ENCODE measurements around the gene POR. TPM values are rescaled to one million over a fixed set of nuclear protein-coding genes. Genes with fewer than 3 reads are reported as not detected.
A peak's percentile ranks its signal among the peaks of the same experiment; 100 is the strongest.

The POR gene
- total and polyA plus RNA-seq, 2 of the 13 experiments (the other 11 are each of a cell fraction or from before 2014, with no cell fraction given) = 145 to 266 TPM

DNA sequence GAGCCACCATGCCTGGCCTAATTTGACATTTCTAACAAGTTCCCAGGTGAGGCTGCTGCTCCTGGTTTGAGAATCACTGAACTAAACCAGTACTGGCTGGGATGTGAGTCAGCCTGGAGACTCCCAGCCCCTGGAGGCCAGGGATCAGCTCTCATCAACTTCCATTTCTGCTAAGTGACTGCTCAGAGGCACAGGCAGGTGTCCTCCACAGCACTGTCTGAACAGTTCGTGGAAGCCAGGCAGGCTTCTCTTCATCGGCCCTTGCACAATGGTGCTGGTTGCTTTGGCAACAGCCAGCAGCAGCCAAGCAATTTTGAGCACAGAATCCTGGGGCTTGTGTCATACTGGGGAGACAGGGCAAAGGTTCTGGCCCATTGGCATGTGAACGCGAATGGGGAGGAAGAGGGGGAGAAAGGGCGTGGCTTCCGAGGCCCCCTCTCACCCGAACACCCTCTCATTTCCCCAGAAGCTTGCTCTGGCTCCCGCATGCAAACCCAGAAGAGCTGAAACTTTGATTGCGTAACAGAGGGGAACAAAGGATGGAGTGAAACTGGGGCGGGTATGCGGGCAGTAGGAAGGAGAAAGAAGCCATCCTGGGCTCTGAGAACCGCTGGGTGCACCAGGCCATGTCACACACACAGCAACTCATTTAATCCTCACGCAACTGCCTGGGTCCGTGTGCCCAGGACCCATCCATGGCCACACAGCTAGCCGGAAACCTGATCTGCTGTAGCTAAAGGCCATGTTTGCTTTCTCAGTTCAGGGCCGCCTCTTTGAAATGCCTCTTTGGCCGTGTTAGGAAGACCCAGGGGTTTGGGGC lies 9.0 kb upstream of the POR start (continued):
- TF ChIP-seq, protein P1, sequence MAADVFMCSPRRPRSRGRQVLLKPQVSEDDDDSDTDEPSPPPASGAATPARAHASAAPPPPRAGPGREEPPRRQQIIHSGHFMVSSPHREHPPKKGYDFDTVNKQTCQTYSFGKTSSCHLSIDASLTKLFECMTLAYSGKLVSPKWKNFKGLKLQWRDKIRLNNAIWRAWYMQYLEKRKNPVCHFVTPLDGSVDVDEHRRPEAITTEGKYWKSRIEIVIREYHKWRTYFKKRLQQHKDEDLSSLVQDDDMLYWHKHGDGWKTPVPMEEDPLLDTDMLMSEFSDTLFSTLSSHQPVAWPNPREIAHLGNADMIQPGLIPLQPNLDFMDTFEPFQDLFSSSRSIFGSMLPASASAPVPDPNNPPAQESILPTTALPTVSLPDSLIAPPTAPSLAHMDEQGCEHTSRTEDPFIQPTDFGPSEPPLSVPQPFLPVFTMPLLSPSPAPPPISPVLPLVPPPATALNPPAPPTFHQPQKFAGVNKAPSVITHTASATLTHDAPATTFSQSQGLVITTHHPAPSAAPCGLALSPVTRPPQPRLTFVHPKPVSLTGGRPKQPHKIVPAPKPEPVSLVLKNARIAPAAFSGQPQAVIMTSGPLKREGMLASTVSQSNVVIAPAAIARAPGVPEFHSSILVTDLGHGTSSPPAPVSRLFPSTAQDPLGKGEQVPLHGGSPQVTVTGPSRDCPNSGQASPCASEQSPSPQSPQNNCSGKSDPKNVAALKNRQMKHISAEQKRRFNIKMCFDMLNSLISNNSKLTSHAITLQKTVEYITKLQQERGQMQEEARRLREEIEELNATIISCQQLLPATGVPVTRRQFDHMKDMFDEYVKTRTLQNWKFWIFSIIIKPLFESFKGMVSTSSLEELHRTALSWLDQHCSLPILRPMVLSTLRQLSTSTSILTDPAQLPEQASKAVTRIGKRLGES (CRISPR knock-in tag; IDR thresholded peaks at IDR 0.05; ENCODE audit: borderline replicate concordance) = no peak
- peak; percentile 55 for TF ChIP-seq THAP9 (CRISPR knock-in tag; IDR thresholded peaks at IDR 0.05; ENCODE audit: borderline replicate concordance)
- TF ChIP-seq STAG1 (CRISPR knock-in tag; IDR thresholded peaks at IDR 0.05) = peak; percentile 7; the same call in 1 of the 2 replicates
- TF ChIP-seq HNRNPLL (IDR thresholded peaks at IDR 0.05; ENCODE audit: low read depth, low read length, poor library complexity, severe bottlenecking) = peak; percentile 31
- no peak for TF ChIP-seq AGO2 (optimal IDR thresholded peaks at IDR 0.05; ENCODE audit: low read depth, low read length)
- no peak; the same call in 1 of the 2 replicates for TF ChIP-seq ZBTB7A (CRISPR knock-in tag; IDR thresholded peaks at IDR 0.05)
- TF ChIP-seq SAFB2 (CRISPR knock-in tag; IDR thresholded peaks at IDR 0.05; ENCODE audit: borderline replicate concordance, low read depth) = peak; percentile 36; the same call in 1 of the 2 replicates
- TF ChIP-seq ZNF746 (CRISPR knock-in tag; IDR thresholded peaks at IDR 0.05) = peak; percentile 34; the same call in 1 of the 2 replicates
- no peak for TF ChIP-seq ZNF329 (CRISPR knock-in tag; IDR thresholded peaks at IDR 0.05; ENCODE audit: low read depth)
- peak; percentile 54 for TF ChIP-seq GABPB1 (CRISPR knock-in tag; IDR thresholded peaks at IDR 0.05)
- peak; percentile 74; the same call in 1 of the 2 replicates for TF ChIP-seq CREM (IDR thresholded peaks at IDR 0.05)
- no peak for TF ChIP-seq CREM (CRISPR knock-in tag; IDR thresholded peaks at IDR 0.05)
- TF ChIP-seq, protein P2, sequence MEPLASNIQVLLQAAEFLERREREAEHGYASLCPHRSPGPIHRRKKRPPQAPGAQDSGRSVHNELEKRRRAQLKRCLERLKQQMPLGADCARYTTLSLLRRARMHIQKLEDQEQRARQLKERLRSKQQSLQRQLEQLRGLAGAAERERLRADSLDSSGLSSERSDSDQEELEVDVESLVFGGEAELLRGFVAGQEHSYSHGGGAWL (CRISPR knock-in tag; IDR thresholded peaks at IDR 0.05) = no peak
- TF ChIP-seq MTA3 (CRISPR knock-in tag; IDR thresholded peaks at IDR 0.05) = no peak
- TF ChIP-seq ZSCAN21 (CRISPR knock-in tag; IDR thresholded peaks at IDR 0.05; ENCODE audit: borderline replicate concordance) = peak; percentile 65; the same call in 1 of the 2 replicates
- TF ChIP-seq ZNF773 (CRISPR knock-in tag; IDR thresholded peaks at IDR 0.05; ENCODE audit: borderline replicate concordance) = no peak
- TF ChIP-seq HOXD1 (CRISPR knock-in tag; IDR thresholded peaks at IDR 0.05) = peak; percentile 75
- TF ChIP-seq ZNF770 (CRISPR knock-in tag; IDR thresholded peaks at IDR 0.05) = peak; percentile 70; the same call in 1 of the 2 replicates
